Measurements from ENCODE around the gene CDKN2A. TPM values are rescaled to one million over a fixed set of nuclear protein-coding genes. Genes with fewer than 3 reads are reported as not detected.

Gene CDKN2A
- total RNA-seq, 1 experiment from 2014 or later: 273 TPM

DNA sequence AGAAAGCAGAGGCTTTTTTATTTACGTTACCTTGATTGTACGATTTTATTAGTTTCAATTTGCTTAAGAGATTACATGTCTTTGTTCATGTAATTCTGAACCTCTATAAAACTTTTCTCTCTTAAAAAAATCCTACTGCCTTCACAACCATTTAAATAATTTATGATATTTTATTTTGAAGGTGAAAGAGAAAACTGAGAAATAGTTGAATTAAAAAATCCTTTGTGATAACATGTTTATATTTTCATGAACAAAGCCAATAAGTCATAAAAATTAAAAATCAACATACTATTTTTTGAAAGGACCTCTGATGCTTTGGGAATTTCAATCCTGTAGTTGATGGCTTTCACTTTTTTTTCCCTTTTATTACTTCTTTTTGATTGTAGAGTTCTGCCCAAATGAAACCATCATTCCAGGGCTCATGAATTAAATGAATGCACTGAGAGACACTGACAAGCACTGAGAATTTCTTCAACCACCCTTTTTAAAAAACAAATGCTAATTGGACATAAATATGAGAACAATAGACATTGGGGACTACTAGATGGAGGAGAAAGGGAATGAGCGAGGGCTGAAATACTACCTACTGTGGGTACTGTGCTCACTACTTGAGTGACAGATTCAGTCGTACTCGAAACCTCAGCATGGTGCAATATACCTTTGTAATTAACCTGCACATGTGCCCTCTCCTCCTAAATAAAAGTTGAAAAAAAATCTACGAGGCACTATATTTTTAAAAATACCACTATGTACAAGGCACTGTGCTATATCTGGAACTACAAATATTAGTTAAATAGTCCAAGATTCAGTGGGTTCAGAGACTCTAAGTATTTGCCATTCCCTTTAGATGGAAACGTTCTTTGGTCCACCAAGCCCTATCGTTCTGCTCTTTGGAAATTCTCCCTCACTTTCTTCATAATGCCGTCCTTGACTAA lies 5.9 kb downstream of the CDKN2A start:
- BruUV-seq (replicated peaks): no TSS peak
- H3K27ac ChIP-seq (ENCODE audit: low read length): peak overlapping the region; percentile 40
- H3K27me3 ChIP-seq (ENCODE audit: low read length): no peaks in the 10 kb centered on the region
- peaks cover 22% of the 10 kb centered on the region for H3K4me1 ChIP-seq (ENCODE audit: insufficient read depth, low read length)
- H3K9ac ChIP-seq (ENCODE audit: low read length): peak overlapping the region; percentile 37
- H4K20me1 ChIP-seq (ENCODE audit: low read length): 0 out of 2 replicates have a peak, but pooled peaks cover 4% of the 10 kb centered on the region
- H3K36me3 ChIP-seq (ENCODE audit: low read depth, low read length): peaks cover 8% of the 10 kb centered on the region
- peaks cover 92% of the 10 kb centered on the region for H3K79me2 ChIP-seq (ENCODE audit: low read length)
- H2AFZ ChIP-seq (ENCODE audit: low read length): no peak overlapping the region
- intact Hi-C loops (cut with micrococcal nuclease): no loop called here
- ATAC-seq (no peak), DNase-seq (no peak)
- peak overlapping the region; percentile 64 for H3K4me3 ChIP-seq (ENCODE audit: low read length)
- CTCF ChIA-PET: no interaction called here
- no peaks in the 10 kb centered on the region for H3K9me3 ChIP-seq (ENCODE audit: low read length)
- H3K9me2 ChIP-seq (replicated peaks; ENCODE audit: low read length): no peaks in the 10 kb centered on the region
- TF ChIP-seq EZH2phosphoT487 (IDR thresholded peaks at IDR 0.05; ENCODE audit: borderline replicate concordance, low read length) (no peak), EZH2 (IDR thresholded peaks at IDR 0.05; ENCODE audit: low read length, unreplicated experiment) (no peak)
- TF ChIP-seq, protein P1, sequence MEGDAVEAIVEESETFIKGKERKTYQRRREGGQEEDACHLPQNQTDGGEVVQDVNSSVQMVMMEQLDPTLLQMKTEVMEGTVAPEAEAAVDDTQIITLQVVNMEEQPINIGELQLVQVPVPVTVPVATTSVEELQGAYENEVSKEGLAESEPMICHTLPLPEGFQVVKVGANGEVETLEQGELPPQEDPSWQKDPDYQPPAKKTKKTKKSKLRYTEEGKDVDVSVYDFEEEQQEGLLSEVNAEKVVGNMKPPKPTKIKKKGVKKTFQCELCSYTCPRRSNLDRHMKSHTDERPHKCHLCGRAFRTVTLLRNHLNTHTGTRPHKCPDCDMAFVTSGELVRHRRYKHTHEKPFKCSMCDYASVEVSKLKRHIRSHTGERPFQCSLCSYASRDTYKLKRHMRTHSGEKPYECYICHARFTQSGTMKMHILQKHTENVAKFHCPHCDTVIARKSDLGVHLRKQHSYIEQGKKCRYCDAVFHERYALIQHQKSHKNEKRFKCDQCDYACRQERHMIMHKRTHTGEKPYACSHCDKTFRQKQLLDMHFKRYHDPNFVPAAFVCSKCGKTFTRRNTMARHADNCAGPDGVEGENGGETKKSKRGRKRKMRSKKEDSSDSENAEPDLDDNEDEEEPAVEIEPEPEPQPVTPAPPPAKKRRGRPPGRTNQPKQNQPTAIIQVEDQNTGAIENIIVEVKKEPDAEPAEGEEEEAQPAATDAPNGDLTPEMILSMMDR (conservative IDR thresholded peaks at IDR 0.05; ENCODE audit: low read depth, low read length): no peak
- POLR2A ChIA-PET (ENCODE audit: unreplicated experiment): no interaction called here
- H3F3A ChIP-seq (ENCODE audit: low read length, unreplicated experiment): no peaks in the 10 kb centered on the region
- peak overlapping the region; percentile 84 for H3K4me2 ChIP-seq (ENCODE audit: low read length)

DNA sequence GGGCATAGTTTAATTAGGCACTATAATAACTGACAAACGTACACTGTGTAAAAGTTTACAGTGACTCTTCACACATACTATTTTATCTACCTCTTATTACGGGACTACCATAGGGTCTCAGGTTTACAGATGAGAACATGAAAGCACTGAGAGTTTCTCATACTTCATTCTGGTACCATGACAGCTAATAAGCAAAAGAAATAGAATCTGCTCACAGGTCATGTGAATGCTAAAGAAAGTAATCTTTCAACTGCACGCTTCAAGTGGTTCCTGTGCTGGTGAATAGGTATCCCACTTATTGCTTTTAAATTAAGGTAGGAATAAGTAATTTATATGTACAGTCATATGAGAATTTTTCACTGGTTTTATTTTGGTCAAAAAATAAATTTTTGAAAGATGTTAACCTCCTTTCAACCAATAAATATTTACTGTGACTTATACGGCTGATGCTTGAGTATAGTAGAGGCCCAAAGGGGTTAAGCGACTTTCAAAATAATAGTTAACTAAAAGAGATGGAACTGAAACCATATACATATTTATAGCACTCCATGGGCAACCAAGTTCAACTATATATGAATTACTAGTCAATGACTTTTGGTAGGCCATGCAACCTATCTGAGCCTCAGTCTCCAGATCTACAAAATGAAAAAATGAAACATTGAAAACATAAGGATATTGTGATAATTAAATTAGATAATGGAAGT lies 8.1 kb downstream of the CDKN2A start:
- H3K9me2 ChIP-seq (replicated peaks; ENCODE audit: low read length): no peaks in the 10 kb centered on the region
- peaks cover 16% of the 10 kb centered on the region for H3K4me1 ChIP-seq (ENCODE audit: insufficient read depth, low read length)
- H3K9ac ChIP-seq (ENCODE audit: low read length): no peak overlapping the region; the same call in 1 of the 2 replicates
- no peaks in the 10 kb centered on the region for H4K20me1 ChIP-seq (ENCODE audit: low read length)
- intact Hi-C loops (cut with micrococcal nuclease): no loop called here
- H3K4me2 ChIP-seq (ENCODE audit: low read length): no peak overlapping the region
- H3K9me3 ChIP-seq (ENCODE audit: low read length): no peaks in the 10 kb centered on the region
- H3K27ac ChIP-seq (ENCODE audit: low read length): no peak overlapping the region
- no peak for DNase-seq
- no TSS peak for BruUV-seq (replicated peaks)
- H3K27me3 ChIP-seq (ENCODE audit: low read length): no peaks in the 10 kb centered on the region
- H2AFZ ChIP-seq (ENCODE audit: low read length): no peak overlapping the region
- ATAC-seq: no peak
- TF ChIP-seq EZH2phosphoT487 (IDR thresholded peaks at IDR 0.05; ENCODE audit: borderline replicate concordance, low read length): no peak
- TF ChIP-seq, protein P1 (conservative IDR thresholded peaks at IDR 0.05; ENCODE audit: low read depth, low read length): no peak
- TF ChIP-seq EZH2 (IDR thresholded peaks at IDR 0.05; ENCODE audit: low read length, unreplicated experiment): no peak
- H3K79me2 ChIP-seq (ENCODE audit: low read length): peaks cover 80% of the 10 kb centered on the region
- H3K36me3 ChIP-seq (ENCODE audit: low read depth, low read length): peaks cover 8% of the 10 kb centered on the region
- ChIA-PET POLR2A (ENCODE audit: unreplicated experiment) (no interaction called here), CTCF (interaction anchor here (0.6 kb wide), 1 partner anchor 155 kb away, joined by 3 read pairs; no protein-coding TSS in a partner anchor)
- no peaks in the 10 kb centered on the region for H3F3A ChIP-seq (ENCODE audit: low read length, unreplicated experiment)
- H3K4me3 ChIP-seq (ENCODE audit: low read length): no peak overlapping the region
